ENCODE data around the gene TMEM63A.

GRCh38 chr1:225915538-225915991, 33.4 kb upstream of the TMEM63A start:
- TF ChIP-seq CTCF (IDR thresholded peaks at IDR 0.05 in 4 of 5, conservative IDR thresholded peaks at IDR 0.05 in 1 of 5): no peak
- no peak for TF ChIP-seq POLR2A (IDR thresholded peaks at IDR 0.05)
